ENCODE results near the gene SRRM5. TPM values are rescaled to one million over a fixed set of nuclear protein-coding genes. Genes with fewer than 3 reads are reported as not detected.

SRRM5 gene
- total and polyA plus RNA-seq, 2 of the 4 experiments (the other 2 are of a cell fraction): 0.10 TPM; not detected in 1

GRCh38 chr19:43574424-43575155 is 37.3 kb upstream of the SRRM5 start:
- peak overlapping the region; percentile 96 for H3K9ac ChIP-seq (ENCODE audit: low read depth, low read length)
- H2AK5ac ChIP-seq (ENCODE audit: low read depth, low read length): peak overlapping the region; percentile 88
- H3K36me3 ChIP-seq (ENCODE audit: control insufficient read depth, insufficient read depth, low read length): 0 out of 2 replicates have a peak, but pooled peaks cover 1% of the 10 kb centered on the region
- peak overlapping the region; percentile 95 for H3K14ac ChIP-seq (replicated peaks; ENCODE audit: low read depth, low read length)
- no peak overlapping the region; the same call in 1 of the 2 replicates for H4K5ac ChIP-seq (ENCODE audit: low read depth, low read length)
- dilution Hi-C loops (cut with HindIII; ENCODE audit: low sequenced_read_pairs, unreplicated experiment) (no loop called here), in situ Hi-C loops (cut with MboI; ENCODE audit: low sequenced_read_pairs) (no loop called here), intact Hi-C loops (cut with micrococcal nuclease) (loop anchor here (1.0 kb wide), 1 partner anchor 22 kb away; the partner anchor contains the start of genes IRGQ and ZNF576)
- H2BK15ac ChIP-seq (ENCODE audit: low read depth, low read length): no peak overlapping the region
- TF ChIP-seq, protein P1, sequence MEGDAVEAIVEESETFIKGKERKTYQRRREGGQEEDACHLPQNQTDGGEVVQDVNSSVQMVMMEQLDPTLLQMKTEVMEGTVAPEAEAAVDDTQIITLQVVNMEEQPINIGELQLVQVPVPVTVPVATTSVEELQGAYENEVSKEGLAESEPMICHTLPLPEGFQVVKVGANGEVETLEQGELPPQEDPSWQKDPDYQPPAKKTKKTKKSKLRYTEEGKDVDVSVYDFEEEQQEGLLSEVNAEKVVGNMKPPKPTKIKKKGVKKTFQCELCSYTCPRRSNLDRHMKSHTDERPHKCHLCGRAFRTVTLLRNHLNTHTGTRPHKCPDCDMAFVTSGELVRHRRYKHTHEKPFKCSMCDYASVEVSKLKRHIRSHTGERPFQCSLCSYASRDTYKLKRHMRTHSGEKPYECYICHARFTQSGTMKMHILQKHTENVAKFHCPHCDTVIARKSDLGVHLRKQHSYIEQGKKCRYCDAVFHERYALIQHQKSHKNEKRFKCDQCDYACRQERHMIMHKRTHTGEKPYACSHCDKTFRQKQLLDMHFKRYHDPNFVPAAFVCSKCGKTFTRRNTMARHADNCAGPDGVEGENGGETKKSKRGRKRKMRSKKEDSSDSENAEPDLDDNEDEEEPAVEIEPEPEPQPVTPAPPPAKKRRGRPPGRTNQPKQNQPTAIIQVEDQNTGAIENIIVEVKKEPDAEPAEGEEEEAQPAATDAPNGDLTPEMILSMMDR (conservative IDR thresholded peaks at IDR 0.05; ENCODE audit: low read depth, low read length): no peak
- TF ChIP-seq RCOR1 (IDR thresholded peaks at IDR 0.05; ENCODE audit: insufficient replicate concordance, low read length) (no peak), FOS (IDR thresholded peaks at IDR 0.05; ENCODE audit: low read depth, low read length) (no peak), NFE2L2 (IDR thresholded peaks at IDR 0.05; ENCODE audit: low read depth, low read length) (no peak), MXI1 (IDR thresholded peaks at IDR 0.05; ENCODE audit: borderline replicate concordance, low read depth, low read length) (no peak), MAZ (IDR thresholded peaks at IDR 0.05; ENCODE audit: borderline replicate concordance, low read depth, low read length) (no peak), POLR2A (IDR thresholded peaks at IDR 0.05; ENCODE audit: low read depth, low read length) (no peak), SMC3 (IDR thresholded peaks at IDR 0.05; ENCODE audit: low read depth, low read length) (no peak), CEBPB (IDR thresholded peaks at IDR 0.05; ENCODE audit: low read depth, low read length) (no peak), RFX5 (IDR thresholded peaks at IDR 0.05; ENCODE audit: low read depth, low read length) (no peak), MAFK (IDR thresholded peaks at IDR 0.05; ENCODE audit: low read depth, low read length) (no peak)
- TF ChIP-seq, protein P2, sequence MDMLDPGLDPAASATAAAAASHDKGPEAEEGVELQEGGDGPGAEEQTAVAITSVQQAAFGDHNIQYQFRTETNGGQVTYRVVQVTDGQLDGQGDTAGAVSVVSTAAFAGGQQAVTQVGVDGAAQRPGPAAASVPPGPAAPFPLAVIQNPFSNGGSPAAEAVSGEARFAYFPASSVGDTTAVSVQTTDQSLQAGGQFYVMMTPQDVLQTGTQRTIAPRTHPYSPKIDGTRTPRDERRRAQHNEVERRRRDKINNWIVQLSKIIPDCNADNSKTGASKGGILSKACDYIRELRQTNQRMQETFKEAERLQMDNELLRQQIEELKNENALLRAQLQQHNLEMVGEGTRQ (IDR thresholded peaks at IDR 0.05; ENCODE audit: low read depth, low read length): no peak
- no peaks in the 10 kb centered on the region for H4K20me1 ChIP-seq (ENCODE audit: insufficient read depth, low read length)
- H4K91ac ChIP-seq (ENCODE audit: insufficient read depth, low read depth, low read length): peak overlapping the region; percentile 54
- ChIA-PET POLR2A (ENCODE audit: unreplicated experiment) (no interaction called here), CTCF (interaction anchor here (1.0 kb wide), 1 partner anchor 19 kb away, joined by 3 read pairs; no protein-coding TSS in a partner anchor)
- no TSS peak for BruUV-seq (replicated peaks)
- ATAC-seq (ENCODE audit: low read depth): no peak
- H3K4me1 ChIP-seq (ENCODE audit: control insufficient read depth, insufficient read depth, low read length): peaks cover 5% of the 10 kb centered on the region
- H3K27me3 ChIP-seq (ENCODE audit: control insufficient read depth, insufficient read depth, low read length): no peaks in the 10 kb centered on the region
- peak overlapping the region; percentile 82 for H2BK5ac ChIP-seq (ENCODE audit: low read depth, low read length, poor library complexity, severe bottlenecking)
- H2AK9ac ChIP-seq (replicated peaks; ENCODE audit: low read depth, low read length, poor library complexity): peak overlapping the region; percentile 94
- peak overlapping the region; percentile 98 for H2AFZ ChIP-seq (replicated peaks; ENCODE audit: low read length, poor library complexity)
- no peaks in the 10 kb centered on the region for H3K9me3 ChIP-seq (ENCODE audit: control insufficient read depth, insufficient read depth, low read length)
- peak; percentile 35 for DNase-seq
- peak overlapping the region; percentile 74; the same call in 1 of the 2 replicates for H3K56ac ChIP-seq (ENCODE audit: extremely low read depth, insufficient read depth, low read length)
- peak overlapping the region; percentile 96 for H3K4ac ChIP-seq (ENCODE audit: low read depth, low read length)
- H4K8ac ChIP-seq (ENCODE audit: low read depth in 2 of 2, low read length in 2 of 2): peak overlapping the region; percentile 78 to 92; a peak in 3 of 4 replicates
- peak overlapping the region; percentile 71 for H3K4me3 ChIP-seq (ENCODE audit: insufficient read depth, low read depth, low read length)
- H3K9me1 ChIP-seq (ENCODE audit: insufficient read depth, low read length): peaks cover 6% of the 10 kb centered on the region; the same call in 1 of the 2 replicates
- H2BK120ac ChIP-seq (ENCODE audit: low read depth, low read length): 0 out of 2 replicates have a peak overlapping the region, but pooled peaks have one; percentile 57
- no peak overlapping the region for H2BK20ac ChIP-seq (ENCODE audit: low read depth, low read length)
- 24% methylated on average over 3 of the region's 12 CpGs; no CpG with 5 or more reads in 1 of the 2 experiments for WGBS, 2 experiments (ENCODE audit: extremely low coverage in 2 of 2, insufficient read length in 1 of 2)
- H3K23ac ChIP-seq (ENCODE audit: low read depth, low read length): peak overlapping the region; percentile 66; the same call in 1 of the 2 replicates
- peak overlapping the region; percentile 90 for H3K27ac ChIP-seq (ENCODE audit: insufficient read depth, low read length)
- no peak overlapping the region for H3K18ac ChIP-seq (ENCODE audit: low read depth, low read length)
- peak overlapping the region; percentile 71 for H3K4me2 ChIP-seq (ENCODE audit: low read depth, low read length)
- peaks cover 27 to 52% of the 10 kb centered on the region in 2 experiments for H3K79me1 ChIP-seq (ENCODE audit: low read depth in 1 of 2, low read length in 2 of 2)
